GM21825 (cell line): ENCODE measurements around the gene CFAP65.

Experiments
- ATAC-seq: cut with Tn5 transposase; IDR thresholded peaks from one replicate; pipeline ENCODE4 v1.9.1; 2021; ENCODE audit warnings: mild to moderate bottlenecking, moderate library complexity; ENCODE audit not compliant: unreplicated experiment

The CFAP65 gene

GRCh38 chr2:218993345-218994315 lies 47.7 kb downstream of the CFAP65 start, which contains the start of gene CRYBA2:
Gene CRYBA2 (minus strand): TSS chr2:218993422. CDS start chr2:218993176, 246 bp downstream.
- no peak for ATAC-seq

GRCh38 chr2:218992703-218993344 lies 48.5 kb downstream of the CFAP65 start:
- no peak for ATAC-seq

- ATAC-seq = no peak
Observed at GRCh38 chr2:218992196-218992595, 49.1 kb downstream of the CFAP65 start.

GRCh38 chr2:218991674-218992168 lies 49.6 kb downstream of the CFAP65 start:
- ATAC-seq = no peak

DNA sequence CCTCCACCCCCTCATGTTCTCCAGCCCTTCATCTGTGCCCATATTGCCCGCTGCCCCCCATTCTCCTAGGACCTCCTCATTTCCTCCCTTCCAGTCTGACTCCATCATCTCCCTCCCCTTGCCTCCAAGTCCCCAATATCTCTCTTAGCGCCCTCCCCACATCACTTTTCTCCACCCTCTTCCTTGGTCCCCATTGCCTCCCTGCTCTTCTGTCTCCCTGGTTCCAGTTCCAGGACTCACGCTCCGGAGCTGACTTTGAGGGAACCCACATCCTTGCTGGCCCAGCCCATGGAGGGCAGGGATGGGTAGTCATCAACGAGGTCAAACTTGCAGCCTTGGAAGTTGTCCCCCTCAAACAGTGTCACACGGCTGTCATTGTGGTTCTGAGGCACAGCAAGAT lies 50.7 kb downstream of the CFAP65 start:
- no peak for ATAC-seq

- no peak for ATAC-seq
Observed at GRCh38 chr2:218990052-218990451, 51.3 kb downstream of the CFAP65 start.

DNA sequence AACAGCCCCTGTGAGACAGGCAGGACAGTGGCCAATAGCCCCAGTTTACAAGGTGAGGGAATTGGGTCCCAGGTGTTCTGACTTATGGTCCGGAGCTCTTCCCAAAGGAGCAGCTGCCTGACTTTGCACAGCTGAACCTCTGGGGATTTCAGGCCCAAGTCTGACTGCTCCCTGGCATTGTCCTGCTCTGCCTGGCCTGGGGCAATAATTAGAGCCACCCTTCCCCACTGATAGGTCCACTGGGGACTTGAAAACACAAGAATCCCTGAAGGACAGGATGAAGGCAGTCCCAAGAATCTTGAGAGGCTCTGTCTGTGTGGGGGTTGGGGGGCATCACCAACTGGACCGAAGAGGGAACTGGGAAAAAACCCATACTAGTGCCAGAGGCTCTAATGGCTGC lies 52.7 kb downstream of the CFAP65 start:
- no peak for ATAC-seq

DNA sequence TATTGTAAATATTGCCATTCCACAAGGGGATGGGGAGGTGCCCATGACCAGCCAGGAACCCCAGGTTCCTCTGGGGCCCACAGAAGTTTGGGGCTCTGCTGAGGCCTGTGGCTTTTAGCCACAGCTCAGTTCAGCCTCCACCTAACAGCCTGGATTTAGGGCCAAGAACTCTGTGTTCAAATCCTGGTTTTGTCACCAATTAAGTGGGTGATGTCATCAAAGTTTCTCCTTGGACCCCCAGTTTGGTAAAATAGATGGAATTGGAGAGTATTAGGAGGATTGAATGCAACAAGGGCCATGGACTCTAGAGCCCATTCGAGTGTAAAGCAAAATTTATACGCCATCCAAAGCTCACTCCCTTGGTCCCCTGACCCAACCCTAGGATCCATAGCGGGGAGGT lies 53.2 kb downstream of the CFAP65 start:
- ATAC-seq = no peak

GRCh38 chr2:218986148-218986761 lies 55.1 kb downstream of the CFAP65 start:
- ATAC-seq = no peak

- no peak for ATAC-seq
Observed at GRCh38 chr2:218985325-218986091, 55.8 kb downstream of the CFAP65 start.

- no peak for ATAC-seq
Observed at GRCh38 chr2:218985021-218985324, 56.3 kb downstream of the CFAP65 start, which contains the start of gene FEV. Gene FEV (minus strand): TSS chr2:218985184. CDS start chr2:218985075, 109 bp downstream.

DNA sequence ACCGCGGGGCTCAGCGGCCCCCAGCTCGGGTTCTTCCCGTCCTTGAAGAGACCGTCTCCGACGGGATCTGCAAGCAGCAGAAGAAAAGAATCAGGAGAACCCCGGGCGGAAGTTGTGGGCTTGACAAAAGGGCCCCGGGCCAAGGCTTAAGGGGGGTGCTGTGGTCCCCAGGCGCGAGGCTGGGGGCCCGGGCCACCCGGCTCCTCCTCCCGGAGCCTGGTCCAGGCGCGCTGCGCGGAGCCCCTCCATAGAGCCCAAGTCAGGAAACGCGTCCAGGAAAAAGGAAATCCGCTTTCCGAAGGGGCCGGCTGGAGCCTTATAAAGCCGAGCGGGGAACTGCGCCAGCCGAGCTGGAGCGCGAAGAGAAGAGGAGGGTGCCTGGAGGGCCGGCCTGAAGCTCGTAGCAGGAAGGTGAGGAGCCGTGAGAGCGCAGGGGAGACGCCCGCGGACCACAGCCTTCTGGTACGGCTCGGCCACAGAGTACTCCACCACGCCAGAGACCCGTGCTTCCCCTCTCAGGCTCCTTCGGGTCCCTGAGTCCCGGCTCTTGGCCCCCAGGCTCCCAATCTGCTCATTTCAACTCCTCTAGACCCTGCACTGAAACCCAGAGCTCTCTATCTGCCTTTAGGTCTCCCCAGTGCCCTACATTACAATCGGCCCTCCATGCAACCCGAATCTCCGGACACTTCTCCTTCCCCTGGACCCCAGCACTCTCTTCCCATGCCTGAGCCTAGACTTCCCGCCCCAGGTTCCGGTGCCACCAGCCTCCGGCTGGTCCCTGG lies 56.9 kb downstream of the CFAP65 start:
- ATAC-seq = no peak

DNA sequence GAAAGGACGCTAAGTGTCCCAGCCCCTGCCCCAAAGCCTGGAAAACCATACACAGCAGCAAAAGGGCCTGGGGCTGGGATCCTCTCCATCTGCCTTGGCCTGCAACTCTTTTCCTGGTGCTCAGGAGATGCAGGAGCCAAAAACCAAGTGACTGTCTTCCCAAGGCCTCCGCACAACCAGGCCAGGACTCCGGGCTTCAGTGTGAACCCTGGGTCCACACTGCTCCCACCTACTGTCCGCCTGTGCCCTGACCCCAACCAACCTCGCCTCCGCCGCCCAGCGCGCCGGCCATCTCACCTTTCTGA lies 57.4 kb downstream of the CFAP65 start:
- ATAC-seq = no peak

DNA sequence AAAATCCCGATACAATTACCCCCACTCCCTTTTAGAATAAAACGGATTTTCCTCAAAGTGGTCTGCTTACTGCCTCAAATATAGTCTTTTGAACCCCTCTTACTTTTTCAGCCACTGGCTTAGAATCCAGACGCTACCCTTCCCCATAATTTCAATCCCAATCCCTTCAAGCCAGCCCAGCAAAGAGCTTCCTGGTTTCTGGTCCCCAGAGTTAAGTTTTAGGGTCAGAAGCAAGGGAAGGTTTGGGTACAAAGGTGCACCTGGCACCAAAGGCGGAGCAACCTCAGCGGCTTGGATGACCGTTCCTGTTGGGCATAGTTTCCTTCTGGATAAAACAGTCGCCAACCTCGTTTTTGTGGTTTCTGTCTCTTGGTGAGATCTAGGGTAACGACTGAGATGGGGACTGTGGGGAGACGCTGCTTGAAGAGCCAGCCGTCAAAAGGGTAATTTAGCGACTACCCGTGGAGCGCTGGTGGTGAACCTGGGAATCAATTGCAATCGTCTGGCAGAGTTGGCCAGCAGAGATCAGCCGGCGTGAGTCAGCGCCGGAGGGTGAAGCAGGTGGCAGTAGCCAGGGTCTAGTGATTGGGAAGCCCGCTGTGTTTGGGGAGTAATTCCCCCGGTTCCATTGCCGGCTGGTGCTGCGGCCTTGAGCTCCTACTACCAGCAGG lies 57.9 kb downstream of the CFAP65 start:
- ATAC-seq = no peak

- ATAC-seq = no peak
Observed at GRCh38 chr2:218982586-218983262, 58.6 kb downstream of the CFAP65 start.

DNA sequence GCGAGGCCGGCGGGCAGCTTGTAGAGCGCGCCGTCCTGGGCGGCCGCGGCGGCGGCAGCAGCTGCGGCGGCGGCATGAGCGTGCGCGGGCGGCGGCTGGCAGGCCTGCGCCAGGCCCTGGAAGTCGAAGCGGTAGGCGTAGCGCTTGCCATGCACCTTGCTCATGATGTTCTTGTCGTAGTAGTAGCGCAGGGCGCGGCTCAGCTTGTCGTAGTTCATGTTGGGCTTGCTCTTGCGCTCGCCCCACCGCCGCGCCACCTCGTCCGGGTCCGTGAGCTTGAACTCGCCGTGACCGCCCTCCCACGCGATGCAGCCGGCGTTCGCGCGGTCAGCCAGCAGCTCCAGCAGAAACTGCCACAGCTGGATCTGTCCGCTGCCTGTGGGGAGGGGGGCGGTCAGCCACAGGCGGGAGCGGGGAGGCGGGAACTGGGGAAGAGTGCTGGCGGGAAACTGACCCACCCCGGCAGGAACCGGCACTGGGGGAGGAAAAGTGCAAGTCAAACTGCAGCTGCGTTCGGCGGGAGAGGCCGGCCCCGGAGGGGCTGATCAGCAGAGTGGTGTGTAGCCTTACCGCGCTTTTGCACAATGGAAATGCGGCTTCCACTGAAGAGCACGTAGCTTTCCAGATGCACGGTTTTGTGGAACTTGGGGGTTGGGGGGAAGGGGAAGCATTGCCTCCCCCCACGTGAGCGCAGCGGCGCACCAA lies 59.3 kb downstream of the CFAP65 start:
- no peak for ATAC-seq

GRCh38 chr2:218981390-218981880 lies 59.9 kb downstream of the CFAP65 start:
- no peak for ATAC-seq

DNA sequence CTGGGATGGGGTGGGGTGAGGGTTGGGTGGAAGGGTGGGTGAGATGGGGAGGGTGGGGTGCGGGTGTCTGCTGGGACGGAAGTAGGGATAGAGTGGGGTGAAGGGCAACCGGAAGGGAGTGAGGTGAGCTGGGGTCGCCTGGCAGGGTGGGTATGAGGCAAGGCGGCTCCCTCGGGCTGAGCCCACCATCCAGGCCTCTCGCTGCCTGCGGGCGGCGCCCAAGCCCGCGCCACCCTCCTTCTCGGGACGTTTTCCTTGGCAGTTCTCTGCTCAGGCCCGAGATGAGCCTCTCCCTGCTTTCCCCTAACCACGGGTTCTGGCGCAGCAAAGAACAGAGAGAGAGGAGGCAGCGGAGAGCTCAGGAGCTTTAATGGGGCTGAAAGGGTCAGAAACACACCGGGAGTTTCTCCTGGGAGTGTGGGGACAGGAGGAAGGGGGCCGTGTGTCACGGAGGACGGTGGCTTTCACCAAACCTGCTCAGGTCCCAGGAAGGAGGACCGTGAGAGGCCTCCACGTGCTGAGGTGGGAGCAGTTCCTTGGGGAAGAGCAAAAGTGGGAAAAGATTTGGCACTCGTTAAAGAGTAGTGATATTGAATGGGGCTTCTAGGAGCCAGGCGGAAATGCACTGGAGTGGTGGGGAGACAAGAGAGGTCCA lies 60.5 kb downstream of the CFAP65 start:
- no peak for ATAC-seq
